Measurements from ENCODE around the gene GLG1.

GLG1 gene

DNA sequence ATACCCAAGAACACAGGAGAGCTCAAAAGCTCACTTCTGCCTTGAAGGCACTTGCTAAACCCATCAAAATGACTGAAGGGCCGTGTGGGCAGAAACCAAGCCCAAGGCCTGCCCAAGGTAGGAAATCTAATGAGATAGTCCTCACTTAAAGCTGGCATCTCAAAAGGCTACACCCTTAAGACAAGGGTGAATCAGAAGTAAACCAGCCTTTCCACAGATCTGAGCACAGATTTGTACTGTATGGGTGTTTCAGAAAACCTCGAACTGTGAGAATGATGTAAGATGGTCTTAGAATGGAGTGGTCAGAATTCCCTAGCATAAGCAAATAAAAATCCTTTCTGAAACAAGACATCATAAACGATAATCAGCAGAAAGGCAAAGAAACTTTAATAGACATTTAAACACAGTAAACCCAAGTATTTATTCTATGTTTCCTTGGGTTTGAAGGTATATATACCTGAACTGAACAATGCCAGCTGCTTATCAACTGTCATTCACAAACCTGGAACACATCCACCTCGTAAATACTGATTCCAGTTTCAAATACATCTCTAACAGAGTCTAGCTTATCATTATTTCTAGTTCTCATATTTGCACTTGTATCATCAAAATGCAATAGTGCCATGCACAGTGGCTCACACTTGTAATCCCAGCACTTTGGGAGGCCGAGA, 37.8 kb downstream of the GLG1 start:
- no peak for DNase-seq
- no peak overlapping the region for H3K4me3 ChIP-seq (ENCODE audit: low read depth, low read length)

DNA sequence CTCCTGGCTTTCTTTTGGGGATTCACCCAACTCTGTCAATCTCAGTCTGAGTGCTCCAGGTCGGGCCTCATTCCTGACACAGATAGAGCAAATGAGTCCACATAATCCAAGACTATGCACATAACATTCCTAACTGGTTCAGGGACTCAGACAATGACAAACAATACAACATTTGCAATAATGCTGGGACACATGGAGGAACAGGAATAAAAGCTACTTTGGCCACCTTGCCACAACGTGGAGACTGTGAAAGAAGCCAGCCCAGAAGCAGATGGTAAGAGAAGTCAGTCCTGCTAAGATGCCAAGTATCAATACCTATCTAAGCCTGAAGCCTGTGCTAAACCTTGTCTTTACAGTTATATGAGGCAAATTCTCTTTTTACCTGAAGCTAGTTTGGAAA, 39.0 kb downstream of the GLG1 start:
- no peak for DNase-seq
- Histone ChIP-seq H3K27ac (no peak overlapping the region), H3K36me3 (no peaks in the 10 kb centered on the region), H3K4me3 (ENCODE audit: low read depth, low read length) (no peak overlapping the region), H3K9me3 (ENCODE audit: severe bottlenecking) (no peaks in the 10 kb centered on the region), H3K27me3 (ENCODE audit: insufficient read depth, low read depth, severe bottlenecking) (no peaks in the 10 kb centered on the region)
- TF ChIP-seq, protein P1, sequence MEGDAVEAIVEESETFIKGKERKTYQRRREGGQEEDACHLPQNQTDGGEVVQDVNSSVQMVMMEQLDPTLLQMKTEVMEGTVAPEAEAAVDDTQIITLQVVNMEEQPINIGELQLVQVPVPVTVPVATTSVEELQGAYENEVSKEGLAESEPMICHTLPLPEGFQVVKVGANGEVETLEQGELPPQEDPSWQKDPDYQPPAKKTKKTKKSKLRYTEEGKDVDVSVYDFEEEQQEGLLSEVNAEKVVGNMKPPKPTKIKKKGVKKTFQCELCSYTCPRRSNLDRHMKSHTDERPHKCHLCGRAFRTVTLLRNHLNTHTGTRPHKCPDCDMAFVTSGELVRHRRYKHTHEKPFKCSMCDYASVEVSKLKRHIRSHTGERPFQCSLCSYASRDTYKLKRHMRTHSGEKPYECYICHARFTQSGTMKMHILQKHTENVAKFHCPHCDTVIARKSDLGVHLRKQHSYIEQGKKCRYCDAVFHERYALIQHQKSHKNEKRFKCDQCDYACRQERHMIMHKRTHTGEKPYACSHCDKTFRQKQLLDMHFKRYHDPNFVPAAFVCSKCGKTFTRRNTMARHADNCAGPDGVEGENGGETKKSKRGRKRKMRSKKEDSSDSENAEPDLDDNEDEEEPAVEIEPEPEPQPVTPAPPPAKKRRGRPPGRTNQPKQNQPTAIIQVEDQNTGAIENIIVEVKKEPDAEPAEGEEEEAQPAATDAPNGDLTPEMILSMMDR (IDR thresholded peaks at IDR 0.05; ENCODE audit: low read depth, low read length): no peak

More for the DNA sequence above, 37.8 kb downstream of the GLG1 start:
- TF ChIP-seq, protein P1 (IDR thresholded peaks at IDR 0.05; ENCODE audit: low read depth, low read length): no peak
- H3K27me3 ChIP-seq (ENCODE audit: insufficient read depth, low read depth, severe bottlenecking): no peaks in the 10 kb centered on the region
- no peaks in the 10 kb centered on the region for H3K36me3 ChIP-seq
- H3K9me3 ChIP-seq (ENCODE audit: severe bottlenecking): no peaks in the 10 kb centered on the region
- no peak overlapping the region for H3K27ac ChIP-seq

DNA sequence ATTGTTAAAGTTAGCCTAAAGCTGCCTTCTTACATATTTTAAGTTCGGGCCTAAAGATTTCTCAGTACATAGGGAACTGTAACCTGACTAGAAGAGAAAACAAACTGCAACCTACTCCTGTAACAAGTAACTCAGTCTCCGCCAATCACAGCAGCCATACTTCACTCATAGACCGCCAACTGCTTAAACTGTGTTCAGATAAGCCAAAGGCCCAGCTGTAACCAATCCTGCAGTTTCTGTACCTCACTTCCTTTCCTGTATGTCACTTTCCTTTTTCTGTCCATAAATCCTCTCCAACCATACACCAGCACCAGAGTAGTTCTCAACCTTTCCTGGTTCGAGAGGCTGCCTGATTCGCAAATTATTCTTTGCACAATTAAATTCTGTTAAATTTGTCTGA, 41.5 kb downstream of the GLG1 start:
- H3K27me3 ChIP-seq (ENCODE audit: insufficient read depth, low read depth, severe bottlenecking): no peaks in the 10 kb centered on the region
- no peak for DNase-seq
- TF ChIP-seq, protein P1 (IDR thresholded peaks at IDR 0.05; ENCODE audit: low read depth, low read length): no peak
- H3K36me3 ChIP-seq: no peaks in the 10 kb centered on the region
- H3K9me3 ChIP-seq (ENCODE audit: severe bottlenecking): no peaks in the 10 kb centered on the region
- no peak overlapping the region for H3K27ac ChIP-seq
- H3K4me3 ChIP-seq (ENCODE audit: low read depth, low read length): no peak overlapping the region

DNA sequence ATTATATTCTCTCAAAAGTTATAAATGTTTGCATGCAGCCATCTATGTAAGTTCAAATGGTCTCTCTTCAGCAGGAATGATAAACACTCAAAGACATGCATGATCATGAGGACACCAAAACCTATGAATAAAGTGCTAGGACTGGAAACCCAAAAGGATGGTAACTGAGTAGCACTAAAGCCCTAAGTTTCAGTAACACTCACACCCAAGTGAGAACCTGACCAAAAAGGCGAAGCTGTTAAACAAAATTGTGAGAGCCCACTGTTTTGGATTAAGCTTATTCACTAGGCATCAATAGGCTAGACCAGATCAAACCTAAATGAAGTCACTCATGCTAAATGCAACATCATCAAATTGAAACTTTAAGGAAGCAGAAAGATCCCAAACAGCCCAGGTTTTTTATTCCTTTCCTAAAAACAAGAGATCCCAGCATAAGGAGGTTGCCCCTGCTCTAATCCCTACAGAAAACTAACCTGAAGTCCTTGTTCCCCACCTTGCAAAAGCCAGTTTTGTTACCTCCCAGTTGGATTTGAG, 42.4 kb downstream of the GLG1 start:
- no peak for DNase-seq
- H3K9me3 ChIP-seq (ENCODE audit: severe bottlenecking): no peaks in the 10 kb centered on the region
- H3K4me3 ChIP-seq (ENCODE audit: low read depth, low read length): no peak overlapping the region
- H3K36me3 ChIP-seq: no peaks in the 10 kb centered on the region
- TF ChIP-seq, protein P1 (IDR thresholded peaks at IDR 0.05; ENCODE audit: low read depth, low read length): no peak
- no peak overlapping the region for H3K27ac ChIP-seq
- H3K27me3 ChIP-seq (ENCODE audit: insufficient read depth, low read depth, severe bottlenecking): no peaks in the 10 kb centered on the region

DNA sequence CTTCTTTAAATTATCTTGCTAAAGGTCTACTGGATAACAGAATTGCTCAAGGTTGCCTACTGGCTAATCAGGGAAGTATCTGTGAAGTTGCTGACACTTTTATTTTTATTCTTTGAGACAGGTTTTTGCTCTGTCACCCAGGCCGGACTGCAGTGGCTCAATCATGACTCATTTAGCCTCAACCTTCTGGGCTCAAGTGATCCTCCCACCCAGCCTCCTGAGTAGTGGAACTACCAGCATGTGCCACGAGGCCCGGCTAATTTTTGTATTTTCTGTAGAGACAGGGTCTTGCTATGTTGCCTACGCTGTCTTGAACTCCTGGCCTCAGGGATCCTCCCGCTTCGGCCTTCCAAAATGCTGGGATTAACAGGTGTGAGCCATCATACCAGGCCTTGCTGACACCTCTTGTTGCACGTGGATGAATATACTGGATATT, 43.1 kb downstream of the GLG1 start:
- Histone ChIP-seq H3K27me3 (ENCODE audit: insufficient read depth, low read depth, severe bottlenecking) (no peaks in the 10 kb centered on the region), H3K4me3 (ENCODE audit: low read depth, low read length) (no peak overlapping the region), H3K9me3 (ENCODE audit: severe bottlenecking) (no peaks in the 10 kb centered on the region), H3K27ac (no peak overlapping the region), H3K36me3 (no peaks in the 10 kb centered on the region)
- DNase-seq: no peak
- TF ChIP-seq, protein P1 (IDR thresholded peaks at IDR 0.05; ENCODE audit: low read depth, low read length): no peak

DNA sequence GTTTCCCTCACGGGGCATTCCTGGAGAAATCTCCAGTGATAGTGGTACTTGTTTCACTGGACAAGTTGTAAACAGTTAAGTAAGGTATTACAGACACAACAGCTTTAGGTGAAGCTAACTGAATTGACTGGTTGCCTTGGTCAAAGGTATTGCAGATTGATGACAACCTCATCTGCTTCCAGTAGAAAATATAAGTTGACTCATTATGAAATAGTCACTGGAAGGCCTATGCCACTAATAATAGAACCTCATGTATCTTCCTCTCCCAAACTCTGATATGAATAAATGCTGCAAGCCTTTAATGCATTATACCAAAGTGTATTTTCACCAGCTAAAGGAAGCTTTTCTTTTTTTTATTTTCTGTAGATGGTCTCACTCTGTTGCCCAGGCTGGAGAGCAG, 44.8 kb downstream of the GLG1 start:
- no peak overlapping the region for H3K27ac ChIP-seq
- H3K4me3 ChIP-seq (ENCODE audit: low read depth, low read length): no peak overlapping the region
- H3K27me3 ChIP-seq (ENCODE audit: insufficient read depth, low read depth, severe bottlenecking): no peaks in the 10 kb centered on the region
- H3K36me3 ChIP-seq: no peaks in the 10 kb centered on the region
- DNase-seq: no peak
- H3K9me3 ChIP-seq (ENCODE audit: severe bottlenecking): no peaks in the 10 kb centered on the region
- TF ChIP-seq, protein P1 (IDR thresholded peaks at IDR 0.05; ENCODE audit: low read depth, low read length): no peak
